GM23338 (cell line): Measurements from ENCODE around the gene GHRL. TPM values are rescaled to one million over a fixed set of nuclear protein-coding genes. Genes with fewer than 3 reads are reported as not detected.
A peak's percentile ranks its signal among the peaks of the same experiment; 100 is the strongest.

ENCODE experiments used
- ATAC-seq: fragments of 200-7000 bp; cut with Tn5 transposase; 3 replicates; pipeline ENCODE4 v1.9.1; 2020
- DNase-seq: peaks from one replicate; pipeline ENCODE4 v3.0.0-alpha.2; 2015; ENCODE audit warnings: low spot score
- H2AFZ ChIP-seq: fragments of 200-600 bp; sonication (generic); 2 replicates; pipeline ENCODE4 v1.8.0; 2016; ENCODE audit warnings: antibody characterized with exemption, mild to moderate bottlenecking, moderate library complexity
- H3F3A ChIP-seq: fragments of 200-600 bp; sonication (generic); replicated peaks from 2 replicates; pipeline ENCODE4 v1.8.0; 2017; ENCODE audit warnings: antibody characterized with exemption, mixed run types, low read depth
- H3K27ac ChIP-seq: fragments of 200-600 bp; sonication (generic); 2 replicates; pipeline ENCODE4 v1.6.1; 2016; ENCODE audit warnings: low read depth
- H3K27me3 ChIP-seq: fragments of 200-600 bp; sonication (generic); 2 replicates; pipeline ENCODE4 v1.8.0; 2016; ENCODE audit warnings: mild to moderate bottlenecking, mixed run types, moderate library complexity; ENCODE audit not compliant: insufficient read depth
- H3K36me3 ChIP-seq: fragments of 200-600 bp; sonication (generic); 2 replicates; pipeline ENCODE4 v1.8.0; 2016; ENCODE audit warnings: mild to moderate bottlenecking; ENCODE audit not compliant: insufficient read depth
- H3K4me1 ChIP-seq: fragments of 200-600 bp; sonication (generic); 2 replicates; pipeline ENCODE4 v1.8.0; 2016; ENCODE audit warnings: mild to moderate bottlenecking, moderate library complexity; ENCODE audit not compliant: insufficient read depth
- H3K4me2 ChIP-seq: fragments of 200-600 bp; sonication (generic); 2 replicates; pipeline ENCODE4 v1.7.1; 2017; ENCODE audit warnings: mixed run types
- H3K4me3 ChIP-seq: fragments of 200-600 bp; sonication (generic); 2 replicates; pipeline ENCODE4 v1.6.1; 2016; ENCODE audit warnings: mixed run types
- H3K79me2 ChIP-seq: fragments of 200-600 bp; sonication (generic); replicated peaks from 2 replicates; pipeline ENCODE4 v1.8.0; 2017; ENCODE audit warnings: mild to moderate bottlenecking; ENCODE audit not compliant: insufficient read depth
- H3K9me2 ChIP-seq: fragments of 200-600 bp; sonication (generic); 2 replicates; pipeline ENCODE4 v1.8.0; 2017; ENCODE audit not compliant: insufficient read depth
- H4K20me1 ChIP-seq: fragments of 200-600 bp; sonication (generic); replicated peaks from 2 replicates; pipeline ENCODE4 v1.8.0; 2017; ENCODE audit warnings: mild to moderate bottlenecking; ENCODE audit not compliant: insufficient read depth
- H3K27ac Mint-ChIP-seq: 2 replicates; pipeline ENCODE4 v1.8.0; 2020; ENCODE audit warnings: inconsistent platforms, mild to moderate bottlenecking, moderate library complexity, mixed read lengths
- H3K27me3 Mint-ChIP-seq: 3 replicates; pipeline ENCODE4 v1.8.0; 2022; ENCODE audit warnings: low read depth, mild to moderate bottlenecking, moderate library complexity, mixed read lengths, inconsistent platforms; ENCODE audit not compliant: insufficient read depth, poor library complexity
- H3K36me3 Mint-ChIP-seq: 3 replicates; pipeline ENCODE4 v1.8.0; 2021; ENCODE audit warnings: low read depth, mild to moderate bottlenecking, inconsistent platforms, moderate library complexity, mixed read lengths
- H3K4me1 Mint-ChIP-seq: 3 replicates; pipeline ENCODE4 v1.8.0; 2020; ENCODE audit warnings: mild to moderate bottlenecking, inconsistent platforms, mixed read lengths
- H3K4me3 Mint-ChIP-seq: 3 replicates; pipeline ENCODE4 v1.8.0; 2021; ENCODE audit warnings: moderate library complexity, mild to moderate bottlenecking, inconsistent platforms, mixed read lengths
- H3K9me3 Mint-ChIP-seq: 3 replicates; pipeline ENCODE4 v1.8.0; 2020; ENCODE audit warnings: moderate library complexity, mild to moderate bottlenecking, inconsistent platforms, mixed read lengths
- CTCF ChIP-seq, 2 experiments: fragments of 200-600 bp in 1 of 2; sonication (generic) in 1 of 2; conservative IDR thresholded peaks; 2 replicates each; pipeline versions ENCODE4 v1.5.1 to v1.6.1; 2016 to 2017; ENCODE audit warnings: antibody characterized with exemption in 2 of 2, low read depth in 2 of 2, mild to moderate bottlenecking in 2 of 2, moderate library complexity in 1 of 2
- ETS1 ChIP-seq: IDR thresholded peaks from 2 replicates; pipeline ENCODE4 v1.6.1; 2016; ENCODE audit warnings: antibody characterized with exemption
- EZH2phosphoT487 ChIP-seq: fragments of 200-600 bp; sonication (generic); IDR thresholded peaks from one replicate; pipeline ENCODE4 v1.8.1; 2018; ENCODE audit warnings: antibody characterized with exemption; ENCODE audit not compliant: unreplicated experiment
- JUNB ChIP-seq: IDR thresholded peaks from one replicate; pipeline ENCODE4 v1.6.1; 2016; ENCODE audit warnings: antibody characterized with exemption; ENCODE audit not compliant: unreplicated experiment
- REST ChIP-seq: IDR thresholded peaks from one replicate; pipeline ENCODE4 v1.6.1; 2018; ENCODE audit warnings: antibody characterized with exemption; ENCODE audit not compliant: unreplicated experiment
- ZNF331 ChIP-seq: fragments of 250-450 bp; sonication (Bioruptor Pico); IDR thresholded peaks from 2 replicates; pipeline ENCODE4 v1.5.0; 2020; ENCODE audit warnings: low read depth, mild to moderate bottlenecking, moderate library complexity
- polyA plus RNA-seq: library from polyadenylated mRNA; unstranded; fragments of >200 nt; fragmentation: Nextera tagmentation; extraction: Ambion mirVana; gene quantifications from 2 replicates; pipeline ENCODE4 v1.2.1, GENCODE V29; 2016
- total RNA-seq: library from RNA; depleted of rRNA; stranded (reverse); fragments of >200 nt; shearing (Covaris generic); gene quantifications from 2 replicates; pipeline ENCODE4 v1.2.3, GENCODE V29; 2014

The GHRL gene
- total and polyA plus RNA-seq, 2 experiments from 2014 or later, result 0.78 TPM; not detected in 1

DNA sequence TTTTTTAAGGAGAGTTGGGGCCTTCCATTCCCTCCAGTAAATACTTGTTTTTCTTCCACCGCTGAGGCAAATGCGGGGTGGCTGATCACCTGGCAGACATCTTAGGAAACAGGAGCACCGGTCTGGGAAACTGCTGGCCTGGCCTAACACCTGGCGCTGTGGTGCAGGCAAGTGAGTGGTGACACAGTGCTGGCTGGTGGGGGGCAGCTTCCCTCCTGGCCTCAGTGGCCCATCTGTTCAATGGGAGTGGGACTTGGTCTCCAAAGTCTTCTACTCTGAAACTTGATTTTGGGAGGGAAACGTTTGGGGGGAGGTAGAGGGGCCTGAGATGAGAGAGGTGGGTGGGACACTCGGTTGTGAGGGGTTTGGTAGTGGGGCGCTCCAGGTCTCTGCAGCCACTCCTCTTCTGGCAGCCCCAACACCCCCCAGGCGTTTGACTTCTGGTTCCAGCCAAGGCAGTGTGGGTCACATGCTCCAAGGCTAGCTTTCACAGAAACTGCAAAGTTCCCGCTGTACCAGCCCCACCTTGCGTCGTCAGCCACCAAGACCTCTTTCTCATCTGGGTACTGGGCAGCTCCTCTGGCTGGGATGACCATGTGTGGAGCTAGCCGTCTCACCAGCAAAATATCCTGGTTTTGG, 4.7 kb downstream of the GHRL start (continued):
- TF ChIP-seq ETS1 (no peak), REST (no peak), CTCF (conservative IDR thresholded peaks at IDR 0.05; ENCODE audit: low read depth in 2 of 2) (no peak), EZH2phosphoT487 (no peak), ZNF331 (no peak)

DNA sequence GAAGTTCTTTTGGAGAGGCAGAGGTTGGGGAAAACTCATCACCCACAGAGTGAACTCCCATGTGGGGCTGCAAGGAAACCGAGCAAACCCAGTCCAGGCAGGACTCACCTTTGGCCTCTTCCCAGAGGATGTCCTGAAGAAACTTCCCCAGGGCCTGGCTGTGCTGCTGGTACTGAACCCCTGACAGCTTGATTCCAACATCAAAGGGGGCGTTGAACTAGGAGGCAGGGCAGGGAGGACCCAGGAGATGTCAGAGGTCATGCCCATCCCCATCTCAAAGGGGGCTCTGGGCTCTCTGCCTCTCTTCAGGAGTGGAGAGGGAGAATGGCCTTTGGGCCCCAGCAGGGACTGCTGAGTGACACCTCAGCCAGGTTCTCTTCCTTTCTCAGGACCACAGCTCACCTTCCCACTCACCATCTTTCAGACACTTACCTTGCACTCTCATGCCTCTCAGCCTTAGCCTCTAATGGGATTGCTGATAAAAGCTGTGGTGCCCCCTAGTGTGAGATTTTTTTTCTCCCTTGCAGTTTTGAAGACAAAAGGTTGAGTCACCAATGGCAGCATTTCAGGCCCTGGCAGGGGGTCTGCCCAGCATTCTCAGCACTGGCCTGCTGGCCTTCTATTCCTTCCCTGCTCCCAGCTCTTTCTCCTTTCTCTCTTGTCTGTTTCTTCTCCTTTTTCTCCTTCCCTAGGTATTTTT, 6.0 kb downstream of the GHRL start:
- H3K9me2 ChIP-seq, result no peaks in the 10 kb centered on the region
- Mint-ChIP-seq H3K4me1 (peaks cover 15% of the 10 kb centered on the region), H3K27me3 (peaks cover 5% of the 10 kb centered on the region), H3K27ac (peak overlapping the region; percentile 62), H3K36me3 (peaks cover 14% of the 10 kb centered on the region), H3K4me3 (no peak overlapping the region), H3K9me3 (no peaks in the 10 kb centered on the region)
- TF ChIP-seq JUNB, result no peak
- H3K4me2 ChIP-seq, result no peak overlapping the region
- H3K27me3 ChIP-seq, result no peaks in the 10 kb centered on the region
- no peaks in the 10 kb centered on the region for H4K20me1 ChIP-seq
- DNase-seq (peak; percentile 56), ATAC-seq (peak; percentile 46)
- peaks cover 3% of the 10 kb centered on the region; the same call in 1 of the 2 replicates for H3K36me3 ChIP-seq
- no peaks in the 10 kb centered on the region for H3K79me2 ChIP-seq
- H3K27ac ChIP-seq, result no peak overlapping the region
- no peaks in the 10 kb centered on the region for H3F3A ChIP-seq
- H2AFZ ChIP-seq, result no peak overlapping the region
- peaks cover 8% of the 10 kb centered on the region; the same call in 1 of the 2 replicates for H3K4me1 ChIP-seq
- H3K4me3 ChIP-seq, result no peak overlapping the region
